ENCODE data around the gene ALDH5A1. TPM values are rescaled to one million over a fixed set of nuclear protein-coding genes. Genes with fewer than 3 reads are reported as not detected.

The ALDH5A1 gene
- total and polyA plus RNA-seq, 2 of the 13 experiments (the other 11 are each of a cell fraction or from before 2014, with no cell fraction given) = 12.8 to 32.5 TPM

DNA sequence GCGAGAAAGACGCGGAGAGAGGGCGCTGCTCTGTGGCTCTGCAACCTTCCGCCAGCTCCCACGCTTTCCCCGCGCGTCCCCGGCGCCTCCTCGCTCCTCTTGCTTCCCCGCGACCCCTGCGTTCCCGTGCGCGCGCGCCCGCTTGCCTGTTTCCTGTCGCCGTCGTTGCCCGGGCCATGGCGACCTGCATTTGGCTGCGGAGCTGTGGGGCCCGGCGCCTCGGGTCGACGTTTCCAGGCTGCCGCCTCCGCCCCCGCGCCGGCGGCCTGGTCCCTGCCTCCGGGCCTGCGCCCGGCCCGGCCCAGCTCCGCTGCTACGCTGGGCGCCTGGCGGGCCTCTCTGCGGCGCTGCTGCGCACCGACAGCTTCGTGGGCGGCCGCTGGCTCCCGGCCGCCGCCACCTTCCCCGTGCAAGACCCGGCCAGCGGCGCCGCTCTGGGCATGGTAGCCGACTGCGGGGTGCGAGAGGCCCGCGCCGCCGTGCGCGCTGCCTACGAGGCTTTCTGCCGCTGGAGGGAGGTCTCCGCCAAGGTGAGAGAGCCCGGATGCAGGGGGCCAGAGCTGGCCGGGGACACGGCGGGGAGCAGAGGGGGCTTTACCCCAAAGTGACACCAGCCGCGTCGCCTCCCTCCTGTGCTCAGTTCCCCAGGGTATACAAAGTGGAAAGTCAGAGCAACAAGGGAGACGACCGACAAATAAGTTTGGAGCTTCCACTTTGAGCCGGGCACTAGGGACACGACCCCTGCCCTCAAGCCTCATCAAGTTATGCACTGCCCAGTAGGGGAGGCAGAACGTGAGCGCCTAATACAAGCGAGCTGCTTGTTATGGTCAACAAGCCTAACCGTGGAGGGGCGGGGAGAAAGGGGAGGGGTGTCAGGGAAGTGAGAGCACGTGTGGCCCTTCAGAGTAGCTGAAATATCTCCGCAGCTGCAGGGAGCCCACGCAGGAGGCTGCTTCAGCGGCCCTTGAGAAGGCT, at the start of gene ALDH5A1 (continued):
- TF ChIP-seq, protein P1, sequence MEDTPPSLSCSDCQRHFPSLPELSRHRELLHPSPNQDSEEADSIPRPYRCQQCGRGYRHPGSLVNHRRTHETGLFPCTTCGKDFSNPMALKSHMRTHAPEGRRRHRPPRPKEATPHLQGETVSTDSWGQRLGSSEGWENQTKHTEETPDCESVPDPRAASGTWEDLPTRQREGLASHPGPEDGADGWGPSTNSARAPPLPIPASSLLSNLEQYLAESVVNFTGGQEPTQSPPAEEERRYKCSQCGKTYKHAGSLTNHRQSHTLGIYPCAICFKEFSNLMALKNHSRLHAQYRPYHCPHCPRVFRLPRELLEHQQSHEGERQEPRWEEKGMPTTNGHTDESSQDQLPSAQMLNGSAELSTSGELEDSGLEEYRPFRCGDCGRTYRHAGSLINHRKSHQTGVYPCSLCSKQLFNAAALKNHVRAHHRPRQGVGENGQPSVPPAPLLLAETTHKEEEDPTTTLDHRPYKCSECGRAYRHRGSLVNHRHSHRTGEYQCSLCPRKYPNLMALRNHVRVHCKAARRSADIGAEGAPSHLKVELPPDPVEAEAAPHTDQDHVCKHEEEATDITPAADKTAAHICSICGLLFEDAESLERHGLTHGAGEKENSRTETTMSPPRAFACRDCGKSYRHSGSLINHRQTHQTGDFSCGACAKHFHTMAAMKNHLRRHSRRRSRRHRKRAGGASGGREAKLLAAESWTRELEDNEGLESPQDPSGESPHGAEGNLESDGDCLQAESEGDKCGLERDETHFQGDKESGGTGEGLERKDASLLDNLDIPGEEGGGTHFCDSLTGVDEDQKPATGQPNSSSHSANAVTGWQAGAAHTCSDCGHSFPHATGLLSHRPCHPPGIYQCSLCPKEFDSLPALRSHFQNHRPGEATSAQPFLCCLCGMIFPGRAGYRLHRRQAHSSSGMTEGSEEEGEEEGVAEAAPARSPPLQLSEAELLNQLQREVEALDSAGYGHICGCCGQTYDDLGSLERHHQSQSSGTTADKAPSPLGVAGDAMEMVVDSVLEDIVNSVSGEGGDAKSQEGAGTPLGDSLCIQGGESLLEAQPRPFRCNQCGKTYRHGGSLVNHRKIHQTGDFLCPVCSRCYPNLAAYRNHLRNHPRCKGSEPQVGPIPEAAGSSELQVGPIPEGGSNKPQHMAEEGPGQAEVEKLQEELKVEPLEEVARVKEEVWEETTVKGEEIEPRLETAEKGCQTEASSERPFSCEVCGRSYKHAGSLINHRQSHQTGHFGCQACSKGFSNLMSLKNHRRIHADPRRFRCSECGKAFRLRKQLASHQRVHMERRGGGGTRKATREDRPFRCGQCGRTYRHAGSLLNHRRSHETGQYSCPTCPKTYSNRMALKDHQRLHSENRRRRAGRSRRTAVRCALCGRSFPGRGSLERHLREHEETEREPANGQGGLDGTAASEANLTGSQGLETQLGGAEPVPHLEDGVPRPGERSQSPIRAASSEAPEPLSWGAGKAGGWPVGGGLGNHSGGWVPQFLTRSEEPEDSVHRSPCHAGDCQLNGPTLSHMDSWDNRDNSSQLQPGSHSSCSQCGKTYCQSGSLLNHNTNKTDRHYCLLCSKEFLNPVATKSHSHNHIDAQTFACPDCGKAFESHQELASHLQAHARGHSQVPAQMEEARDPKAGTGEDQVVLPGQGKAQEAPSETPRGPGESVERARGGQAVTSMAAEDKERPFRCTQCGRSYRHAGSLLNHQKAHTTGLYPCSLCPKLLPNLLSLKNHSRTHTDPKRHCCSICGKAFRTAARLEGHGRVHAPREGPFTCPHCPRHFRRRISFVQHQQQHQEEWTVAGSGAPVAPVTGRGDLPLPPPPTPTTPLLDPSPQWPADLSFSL (CRISPR knock-in tag; IDR thresholded peaks at IDR 0.05) = no peak
- TF ChIP-seq MAFK (conservative IDR thresholded peaks at IDR 0.05 in 1 of 2, IDR thresholded peaks at IDR 0.05 in 1 of 2; ENCODE audit: low read length in 2 of 2) (no peak), ZNF337 (CRISPR knock-in tag; IDR thresholded peaks at IDR 0.05; ENCODE audit: borderline replicate concordance, low read depth) (no peak), ZNF20 (CRISPR knock-in tag; IDR thresholded peaks at IDR 0.05) (no peak), PLRG1 (conservative IDR thresholded peaks at IDR 0.05) (no peak), RBM22 (optimal IDR thresholded peaks at IDR 0.05; ENCODE audit: low read length) (no peak), ZNF253 (CRISPR knock-in tag; IDR thresholded peaks at IDR 0.05; ENCODE audit: borderline replicate concordance) (0 out of 2 replicates have a peak, but pooled peaks have one; percentile 59), HHEX (CRISPR knock-in tag; IDR thresholded peaks at IDR 0.05) (no peak)
- TF ChIP-seq, protein P2, sequence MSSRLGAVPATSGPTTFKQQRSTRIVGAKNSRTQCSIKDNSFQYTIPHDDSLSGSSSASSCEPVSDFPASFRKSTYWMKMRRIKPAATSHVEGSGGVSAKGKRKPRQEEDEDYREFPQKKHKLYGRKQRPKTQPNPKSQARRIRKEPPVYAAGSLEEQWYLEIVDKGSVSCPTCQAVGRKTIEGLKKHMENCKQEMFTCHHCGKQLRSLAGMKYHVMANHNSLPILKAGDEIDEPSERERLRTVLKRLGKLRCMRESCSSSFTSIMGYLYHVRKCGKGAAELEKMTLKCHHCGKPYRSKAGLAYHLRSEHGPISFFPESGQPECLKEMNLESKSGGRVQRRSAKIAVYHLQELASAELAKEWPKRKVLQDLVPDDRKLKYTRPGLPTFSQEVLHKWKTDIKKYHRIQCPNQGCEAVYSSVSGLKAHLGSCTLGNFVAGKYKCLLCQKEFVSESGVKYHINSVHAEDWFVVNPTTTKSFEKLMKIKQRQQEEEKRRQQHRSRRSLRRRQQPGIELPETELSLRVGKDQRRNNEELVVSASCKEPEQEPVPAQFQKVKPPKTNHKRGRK (CRISPR knock-in tag; IDR thresholded peaks at IDR 0.05) = 0 out of 2 replicates have a peak, but pooled peaks have one; percentile 1
- TF ChIP-seq, protein P3, sequence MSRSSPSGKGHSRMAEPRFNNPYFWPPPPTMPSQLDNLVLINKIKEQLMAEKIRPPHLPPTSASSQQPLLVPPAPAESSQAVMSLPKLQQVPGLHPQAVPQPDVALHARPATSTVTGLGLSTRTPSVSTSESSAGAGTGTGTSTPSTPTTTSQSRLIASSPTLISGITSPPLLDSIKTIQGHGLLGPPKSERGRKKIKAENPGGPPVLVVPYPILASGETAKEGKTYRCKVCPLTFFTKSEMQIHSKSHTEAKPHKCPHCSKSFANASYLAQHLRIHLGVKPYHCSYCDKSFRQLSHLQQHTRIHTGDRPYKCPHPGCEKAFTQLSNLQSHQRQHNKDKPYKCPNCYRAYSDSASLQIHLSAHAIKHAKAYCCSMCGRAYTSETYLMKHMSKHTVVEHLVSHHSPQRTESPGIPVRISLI (CRISPR knock-in tag; IDR thresholded peaks at IDR 0.05; ENCODE audit: borderline replicate concordance) = no peak
- TF ChIP-seq, protein P4, sequence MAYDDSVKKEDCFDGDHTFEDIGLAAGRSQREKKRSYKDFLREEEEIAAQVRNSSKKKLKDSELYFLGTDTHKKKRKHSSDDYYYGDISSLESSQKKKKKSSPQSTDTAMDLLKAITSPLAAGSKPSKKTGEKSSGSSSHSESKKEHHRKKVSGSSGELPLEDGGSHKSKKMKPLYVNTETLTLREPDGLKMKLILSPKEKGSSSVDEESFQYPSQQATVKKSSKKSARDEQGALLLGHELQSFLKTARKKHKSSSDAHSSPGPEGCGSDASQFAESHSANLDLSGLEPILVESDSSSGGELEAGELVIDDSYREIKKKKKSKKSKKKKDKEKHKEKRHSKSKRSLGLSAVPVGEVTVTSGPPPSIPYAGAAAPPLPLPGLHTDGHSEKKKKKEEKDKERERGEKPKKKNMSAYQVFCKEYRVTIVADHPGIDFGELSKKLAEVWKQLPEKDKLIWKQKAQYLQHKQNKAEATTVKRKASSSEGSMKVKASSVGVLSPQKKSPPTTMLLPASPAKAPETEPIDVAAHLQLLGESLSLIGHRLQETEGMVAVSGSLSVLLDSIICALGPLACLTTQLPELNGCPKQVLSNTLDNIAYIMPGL (CRISPR knock-in tag; IDR thresholded peaks at IDR 0.05; ENCODE audit: borderline replicate concordance in 1 of 2, low read depth in 1 of 2) = peak; percentile 96 to 99
- TF ChIP-seq, protein P5, sequence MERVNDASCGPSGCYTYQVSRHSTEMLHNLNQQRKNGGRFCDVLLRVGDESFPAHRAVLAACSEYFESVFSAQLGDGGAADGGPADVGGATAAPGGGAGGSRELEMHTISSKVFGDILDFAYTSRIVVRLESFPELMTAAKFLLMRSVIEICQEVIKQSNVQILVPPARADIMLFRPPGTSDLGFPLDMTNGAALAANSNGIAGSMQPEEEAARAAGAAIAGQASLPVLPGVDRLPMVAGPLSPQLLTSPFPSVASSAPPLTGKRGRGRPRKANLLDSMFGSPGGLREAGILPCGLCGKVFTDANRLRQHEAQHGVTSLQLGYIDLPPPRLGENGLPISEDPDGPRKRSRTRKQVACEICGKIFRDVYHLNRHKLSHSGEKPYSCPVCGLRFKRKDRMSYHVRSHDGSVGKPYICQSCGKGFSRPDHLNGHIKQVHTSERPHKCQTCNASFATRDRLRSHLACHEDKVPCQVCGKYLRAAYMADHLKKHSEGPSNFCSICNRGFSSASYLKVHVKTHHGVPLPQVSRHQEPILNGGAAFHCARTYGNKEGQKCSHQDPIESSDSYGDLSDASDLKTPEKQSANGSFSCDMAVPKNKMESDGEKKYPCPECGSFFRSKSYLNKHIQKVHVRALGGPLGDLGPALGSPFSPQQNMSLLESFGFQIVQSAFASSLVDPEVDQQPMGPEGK (CRISPR knock-in tag; IDR thresholded peaks at IDR 0.05) = peak; percentile 37; the same call in 1 of the 2 replicates

All from HepG2 (cell line).